Endothelial cell of umbilical vein (primary cell): ENCODE results near the gene FNDC3A. TPM values are rescaled to one million over a fixed set of nuclear protein-coding genes. Genes with fewer than 3 reads are reported as not detected.

Experiments used
- BruUV-seq: library from RNA; stranded (reverse); fragments of 400-500 nt; replicated peaks from 2 replicates; lab custom pipeline; 2021; lab: Mats Ljungman, UMichigan
- CTCF ChIA-PET: fragments of 300-600, 350-600 bp; sonication (Branson Sonifier 250); formaldehyde crosslinking; loops from one replicate; lab custom pipeline; 2021; ENCODE audit warnings: antibody characterized with exemption, inconsistent platforms; lab: Charles Lee
- POLR2A ChIA-PET: fragments of 300-600, 350-600 bp; sonication (Branson Sonifier 250); formaldehyde crosslinking; loops from one replicate; lab custom pipeline; 2021; ENCODE audit warnings: antibody characterized with exemption, inconsistent platforms; lab: Charles Lee
- DNase-seq: peaks from one replicate; pipeline ENCODE4 v3.0.0-alpha.2; 2011; ENCODE audit warnings: low read depth, low spot score
- FAIRE-seq: peaks from 2 replicates; lab custom pipeline; 2011; peaks lifted over from hg19 to GRCh38; lab: Jason Lieb, UNC
- H2AFZ ChIP-seq: 2 replicates; pipeline ENCODE4 v1.6.0; 2012; ENCODE audit warnings: low read depth, low read length, control low read depth, inconsistent platforms
- H3K27ac ChIP-seq: 2 replicates; pipeline ENCODE4 v1.5.1; 2011; ENCODE audit warnings: low read depth, mild to moderate bottlenecking, control low read depth, low read length, moderate library complexity; ENCODE audit not compliant: insufficient read depth
- H3K27me3 ChIP-seq, 2 experiments: 2 replicates each; pipeline versions ENCODE4 v1.6.0 to v1.6.1; 2011; ENCODE audit warnings: low read length in 2 of 2, mixed read lengths in 1 of 2; ENCODE audit not compliant: control insufficient read depth in 2 of 2, insufficient read depth in 2 of 2
- H3K36me3 ChIP-seq, 2 experiments: 2 replicates in 1 of 2; 3 replicates in 1 of 2; pipeline ENCODE4 v1.5.1; 2011; ENCODE audit warnings: low read length in 2 of 2, mild to moderate bottlenecking in 1 of 2, moderate library complexity in 1 of 2; ENCODE audit not compliant: control insufficient read depth in 2 of 2, insufficient read depth in 2 of 2; ENCODE audit errors: extremely low read depth in 1 of 2
- H3K4me1 ChIP-seq: 3 replicates; pipeline ENCODE4 v1.5.1; 2011; ENCODE audit warnings: mild to moderate bottlenecking, low read length; ENCODE audit not compliant: control insufficient read depth, insufficient read depth; ENCODE audit errors: extremely low read depth
- H3K4me2 ChIP-seq: 2 replicates; pipeline ENCODE4 v1.6.1; 2011; ENCODE audit warnings: low read length, control low read depth, mixed read lengths; ENCODE audit not compliant: insufficient read depth
- H3K4me3 ChIP-seq, 3 experiments: fragments of 200-600 bp in 1 of 3; sonication (generic), shearing (Covaris generic) in 1 of 3; replicated peaks in 1 of 3; 2 replicates each; pipeline ENCODE4 v1.5.1; 2011 to 2016; ENCODE audit warnings: control low read depth in 3 of 3, low read length in 3 of 3, mild to moderate bottlenecking in 2 of 3, inconsistent platforms in 1 of 3, low read depth in 1 of 3, moderate library complexity in 1 of 3; ENCODE audit not compliant: insufficient read depth in 1 of 3
- H3K79me2 ChIP-seq: 2 replicates; pipeline ENCODE4 v1.6.0; 2012; ENCODE audit warnings: low read length, inconsistent platforms; ENCODE audit not compliant: control insufficient read depth, insufficient read depth
- H3K9ac ChIP-seq: replicated peaks from 2 replicates; pipeline ENCODE3; 2011; ENCODE audit warnings: low read length, control low read depth; ENCODE audit not compliant: insufficient read depth; ENCODE audit errors: extremely low read depth
- H3K9me1 ChIP-seq: replicated peaks from 3 replicates; pipeline ENCODE4 v1.6.0; 2011; ENCODE audit warnings: mild to moderate bottlenecking, low read length; ENCODE audit not compliant: control insufficient read depth, insufficient read depth; ENCODE audit errors: extremely low read depth
- H3K9me3 ChIP-seq: replicated peaks from 2 replicates; pipeline ENCODE4 v1.5.1; 2012; ENCODE audit warnings: low read length, inconsistent platforms; ENCODE audit not compliant: control insufficient read depth, insufficient read depth
- H4K20me1 ChIP-seq: replicated peaks from 2 replicates; pipeline ENCODE3; 2011; ENCODE audit warnings: mild to moderate bottlenecking, low read length; ENCODE audit not compliant: control insufficient read depth, insufficient read depth; ENCODE audit errors: extremely low read depth
- CTCF ChIP-seq, 2 donors: IDR thresholded peaks; 1 replicate in 1 of 2; 2 replicates in 1 of 2; pipeline ENCODE4 v1.5.1; 2011; ENCODE audit warnings: low read length in 2 of 2, mild to moderate bottlenecking in 2 of 2, moderate library complexity in 2 of 2, control low read depth in 1 of 2, inconsistent platforms in 1 of 2, low read depth in 1 of 2; ENCODE audit not compliant: insufficient read depth in 1 of 2; ENCODE audit errors: extremely low read depth in 1 of 2
- EZH2 ChIP-seq: IDR thresholded peaks from 2 replicates; pipeline ENCODE4 v1.6.1; 2012; ENCODE audit warnings: borderline replicate concordance, low read depth, mild to moderate bottlenecking, moderate library complexity, low read length, inconsistent platforms; ENCODE audit not compliant: severe bottlenecking
- FOS ChIP-seq: IDR thresholded peaks from 2 replicates; pipeline ENCODE4 v1.6.1; 2011; ENCODE audit warnings: mild to moderate bottlenecking, low read length, moderate library complexity, borderline replicate concordance; ENCODE audit not compliant: insufficient read depth
- GATA2 ChIP-seq: IDR thresholded peaks from 2 replicates; pipeline ENCODE4 v1.7.0; 2011; ENCODE audit warnings: low read depth, mild to moderate bottlenecking, moderate library complexity, mixed read lengths, low read length; ENCODE audit not compliant: insufficient read length, insufficient read depth
- JUN ChIP-seq: IDR thresholded peaks from 2 replicates; pipeline ENCODE4 v1.6.1; 2011; ENCODE audit warnings: borderline replicate concordance, low read depth; ENCODE audit not compliant: insufficient read length, insufficient read depth
- MAX ChIP-seq: IDR thresholded peaks from 2 replicates; pipeline ENCODE4 v1.6.1; 2011; ENCODE audit not compliant: insufficient read depth, insufficient read length
- MYC ChIP-seq: IDR thresholded peaks from one replicate; pipeline ENCODE4 v1.6.1; 2011; ENCODE audit warnings: mild to moderate bottlenecking, low read depth, low read length
- POLR2A ChIP-seq: IDR thresholded peaks from 2 replicates; pipeline ENCODE4 v1.6.1; 2012; ENCODE audit warnings: low read depth, mild to moderate bottlenecking, control low read depth, low read length
- POLR2AphosphoS5 ChIP-seq: IDR thresholded peaks from 2 replicates; pipeline ENCODE4 v1.6.1; 2012; ENCODE audit warnings: low read depth, mild to moderate bottlenecking, control low read depth, low read length, moderate library complexity; ENCODE audit not compliant: insufficient read depth
- dilution Hi-C: fragments of 300-500 bp; cut with MboI; formaldehyde crosslinking; loops from one replicate; pipeline ENCODE4 v1.15.0; 2019; ENCODE audit warnings: low sequenced_read_pairs; ENCODE audit not compliant: extremely low pct_ligation_motif_present
- intact Hi-C: fragments of 100-400 bp; cut with micrococcal nuclease; formaldehyde crosslinking; loops from one replicate; pipeline ENCODE4 v1.10.0; 2022
- polyA plus RNA-seq, 4 experiments: library from polyadenylated mRNA; depleted of rRNA in 3 of 4; stranded (reverse) in 3 of 4; unstranded in 1 of 4; fragments of >200 nt; gene quantifications; 2 replicates each; pipeline versions ENCODE4 v1.2.1 to v1.2.3, GENCODE V29; 2011 to 2012; ENCODE audit warnings: missing spikeins in 1 of 4
- total RNA-seq: library from RNA; stranded (reverse); gene quantifications from 2 replicates; pipeline ENCODE4 v1.2.3, GENCODE V29; 2021

Gene FNDC3A
- total and polyA plus RNA-seq, 2 donors (not counting 3 experiments of a cell fraction or from before 2014, with no cell fraction given) = 26.3 to 50.8 TPM

- no peaks in the 10 kb centered on the region for H3K9me3 ChIP-seq
- H3K36me3 ChIP-seq = no peaks in the 10 kb centered on the region
- dilution Hi-C loops (no loop called here), intact Hi-C loops (loop anchor here (5.0 kb wide), 3 partner anchors 132 to 607 kb away; partner anchors contain the start of gene RCBTB1)
- no peaks in the 10 kb centered on the region for H3K27me3 ChIP-seq
- no peaks in the 10 kb centered on the region for H4K20me1 ChIP-seq
- peaks cover 16% of the 10 kb centered on the region for H3K4me1 ChIP-seq
- no peak overlapping the region for H3K4me3 ChIP-seq
- ChIA-PET POLR2A (no interaction called here), CTCF (interaction anchor here (1.6 kb wide), 1 partner anchor 9 kb away, joined by 4 read pairs; no protein-coding TSS in a partner anchor)
- DNase-seq (no peak), FAIRE-seq (no peak)
- BruUV-seq = no TSS peak
- H3K9ac ChIP-seq = no peak overlapping the region
- peaks cover 48% of the 10 kb centered on the region for H3K79me2 ChIP-seq
- no peak overlapping the region for H3K4me2 ChIP-seq
- H2AFZ ChIP-seq = no peak overlapping the region
- H3K27ac ChIP-seq = no peak overlapping the region
- TF ChIP-seq MYC (no peak), FOS (no peak), EZH2 (no peak), POLR2A (no peak), MAX (no peak), CTCF (IDR thresholded peaks at IDR 0.05; ENCODE audit: extremely low read depth in 1 of 2, insufficient read depth in 1 of 2, low read depth in 1 of 2, low read length in 2 of 2) (no peak), JUN (no peak), POLR2AphosphoS5 (no peak), GATA2 (no peak)
- no peaks in the 10 kb centered on the region for H3K9me1 ChIP-seq
These were observed 4.2 kb downstream of the FNDC3A start for GRCh38 chr13:48979892-48980291.
